Right atrium auricular region (tissue), 2 donors: Measurements from ENCODE around the gene RGS14. TPM values are rescaled to one million over a fixed set of nuclear protein-coding genes. Genes with fewer than 3 reads are reported as not detected.
"Not testable (repeated sequence)": the region's sequence is repeated elsewhere in the genome, so short reads cannot be mapped to it uniquely, and the experiment has no call there.

ENCODE experiments used
- DNase-seq: peaks from one replicate; pipeline ENCODE4 v3.0.0-alpha.2; 2019; ENCODE audit warnings: low spot score
- H3K27ac ChIP-seq, 2 donors: fragments of 200-600 bp; sonication (generic); 1 replicate in 1 of 2; 2 replicates in 1 of 2; pipeline ENCODE4 v1.5.1; 2016 to 2019
- H3K27me3 ChIP-seq, 2 donors: fragments of 200-600 bp; sonication (generic); one replicate each; pipeline versions ENCODE4 v1.5.1 to v1.6.0; 2017 to 2019
- H3K36me3 ChIP-seq: fragments of 200-600 bp; sonication (generic); one replicate; pipeline ENCODE4 v1.5.1; 2016
- H3K4me1 ChIP-seq, 2 donors: fragments of 200-600 bp; sonication (generic); one replicate each; pipeline versions ENCODE4 v1.5.1 to v1.6.0; 2017 to 2019
- H3K4me3 ChIP-seq, 2 donors: fragments of 200-600 bp; sonication (generic); 1 replicate in 1 of 2; 2 replicates in 1 of 2; pipeline ENCODE4 v1.5.1; 2017 to 2019; ENCODE audit warnings: mild to moderate bottlenecking in 1 of 2, moderate library complexity in 1 of 2
- H3K9me3 ChIP-seq, 2 donors: fragments of 200-600 bp; sonication (generic); one replicate each; pipeline ENCODE4 v1.5.1; 2019
- CTCF ChIP-seq, 2 donors: fragments of 200-600 bp; sonication (generic); IDR thresholded peaks; one replicate each; pipeline ENCODE4 v1.5.1; 2019; ENCODE audit warnings: antibody characterized with exemption in 2 of 2
- total RNA-seq, 2 donors: library from RNA; depleted of rRNA; stranded (reverse); fragments of >200 nt; gene quantifications; one replicate each; pipeline ENCODE4 v1.1.0, GENCODE V29; 2016

The RGS14 gene
- total RNA-seq, 2 donors from 2014 or later, result 3.1 to 6.8 TPM

DNA sequence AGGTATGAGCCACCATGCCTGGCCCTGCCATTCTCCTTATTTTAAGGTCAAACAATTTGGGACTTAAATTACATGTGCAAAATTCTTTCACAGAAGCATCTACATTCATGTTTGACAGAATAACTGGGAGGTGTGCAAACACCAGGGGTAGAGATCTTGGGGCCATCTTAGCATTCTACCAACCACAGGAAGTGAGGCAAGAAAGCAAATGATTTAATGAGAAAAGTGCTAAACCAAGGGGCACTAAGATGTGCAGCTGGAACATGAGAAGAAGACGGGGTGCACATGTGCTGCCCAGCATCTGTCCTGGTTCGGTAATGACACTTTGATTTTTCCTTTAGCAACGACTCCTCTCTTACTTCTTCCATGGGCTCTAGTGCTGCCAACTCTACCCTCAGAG lies 52.9 kb downstream of the RGS14 start:
- Histone ChIP-seq H3K27ac (no peak overlapping the region), H3K4me3 (no peak overlapping the region), H3K9me3 (no peaks in the 10 kb centered on the region), H3K36me3 (no peaks in the 10 kb centered on the region), H3K27me3 (no peaks in the 10 kb centered on the region), H3K4me1 (no peaks in the 10 kb centered on the region)
- DNase-seq, result no peak
- no peak for TF ChIP-seq CTCF (IDR thresholded peaks at IDR 0.05)

GRCh38 chr5:177412603-177413233 lies 55.0 kb downstream of the RGS14 start:
- H3K36me3 ChIP-seq, result no peaks in the 10 kb centered on the region
- no peaks in the 10 kb centered on the region for H3K4me1 ChIP-seq
- no peaks in the 10 kb centered on the region for H3K9me3 ChIP-seq
- no peak for DNase-seq
- no peak for TF ChIP-seq CTCF (IDR thresholded peaks at IDR 0.05)
- H3K4me3 ChIP-seq, result no peak overlapping the region
- H3K27me3 ChIP-seq, result no peaks in the 10 kb centered on the region
- no peak overlapping the region for H3K27ac ChIP-seq

DNA sequence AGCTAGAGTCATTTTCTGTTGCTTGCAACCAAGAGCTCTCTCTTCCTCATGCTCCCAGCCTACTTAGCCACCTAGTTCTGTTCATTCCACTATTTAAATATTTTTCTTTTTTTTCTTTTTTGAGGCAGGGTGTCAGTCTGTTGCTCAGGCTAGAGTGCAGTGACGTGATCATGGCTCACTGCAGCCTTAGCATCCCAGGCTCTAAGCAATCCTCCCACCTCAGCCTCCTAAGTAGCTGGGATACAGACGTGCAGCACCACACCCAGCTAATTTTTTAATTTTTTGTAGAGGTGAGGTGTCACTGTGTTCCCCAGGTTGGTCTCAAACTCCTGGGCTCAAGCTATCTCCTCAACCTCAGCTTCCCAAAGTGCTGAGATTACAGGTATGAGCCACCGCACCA lies 56.8 kb downstream of the RGS14 start:
- Histone ChIP-seq H3K27ac (no peak overlapping the region), H3K4me1 (no peaks in the 10 kb centered on the region), H3K4me3 (no peak overlapping the region), H3K27me3 (no peaks in the 10 kb centered on the region), H3K36me3 (no peaks in the 10 kb centered on the region), H3K9me3 (no peaks in the 10 kb centered on the region)
- TF ChIP-seq CTCF (IDR thresholded peaks at IDR 0.05), result no peak
- no peak for DNase-seq

GRCh38 chr5:177417081-177417480 lies 59.4 kb downstream of the RGS14 start:
- H3K27me3 ChIP-seq, DNase-seq, H3K4me3 ChIP-seq, H3K27ac ChIP-seq, H3K36me3 ChIP-seq, H3K9me3 ChIP-seq, H3K4me1 ChIP-seq: not testable (repeated sequence)

- H3K36me3 ChIP-seq, result no peaks in the 10 kb centered on the region
- H3K27ac ChIP-seq, result no peak overlapping the region
- no peaks in the 10 kb centered on the region for H3K27me3 ChIP-seq
- DNase-seq, result no peak
- H3K4me1 ChIP-seq, result no peaks in the 10 kb centered on the region
- H3K4me3 ChIP-seq, result no peak overlapping the region
- no peaks in the 10 kb centered on the region for H3K9me3 ChIP-seq
- no peak for TF ChIP-seq CTCF (IDR thresholded peaks at IDR 0.05)
Measured at GRCh38 chr5:177419046-177419445, 61.3 kb downstream of the RGS14 start.

GRCh38 chr5:177420472-177420871 lies 62.7 kb downstream of the RGS14 start:
- H3K27ac ChIP-seq, H3K4me3 ChIP-seq, DNase-seq, H3K36me3 ChIP-seq, H3K27me3 ChIP-seq, H3K9me3 ChIP-seq, H3K4me1 ChIP-seq: not testable (repeated sequence)

GRCh38 chr5:177421062-177421798 lies 63.5 kb downstream of the RGS14 start:
- Histone ChIP-seq H3K27ac (no peak overlapping the region), H3K4me3 (no peak overlapping the region), H3K27me3 (no peaks in the 10 kb centered on the region), H3K4me1 (peaks cover 0 to 9% of the 10 kb centered on the region in 2 donors), H3K36me3 (no peaks in the 10 kb centered on the region), H3K9me3 (no peaks in the 10 kb centered on the region)
- DNase-seq, result no peak
- TF ChIP-seq CTCF (IDR thresholded peaks at IDR 0.05), result no peak
